ENCODE data around the gene WWP2.
"Not testable (repeated sequence)": the region's sequence is repeated elsewhere in the genome, so short reads cannot be mapped to it uniquely, and the experiment has no call there.

Gene WWP2

GRCh38 chr16:69798466-69798865, 36.3 kb downstream of the WWP2 start:
- DNase-seq: no peak

- no peak for DNase-seq
Measured at GRCh38 chr16:69799611-69800031, 37.5 kb downstream of the WWP2 start.

- DNase-seq: no peak
Measured at GRCh38 chr16:69804297-69804696, 42.2 kb downstream of the WWP2 start.

- DNase-seq: not testable (repeated sequence)
Measured at GRCh38 chr16:69806776-69807175, 44.6 kb downstream of the WWP2 start.

- no peak for DNase-seq
Measured at GRCh38 chr16:69812688-69813014, 50.5 kb downstream of the WWP2 start.

GRCh38 chr16:69814078-69814477, 51.9 kb downstream of the WWP2 start:
- DNase-seq: no peak

GRCh38 chr16:69814561-69814960, 52.4 kb downstream of the WWP2 start:
- DNase-seq: no peak

GRCh38 chr16:69815216-69815883, 53.2 kb downstream of the WWP2 start:
- not testable (repeated sequence) for DNase-seq

GRCh38 chr16:69816996-69817395, 54.9 kb downstream of the WWP2 start:
- no peak for DNase-seq

GRCh38 chr16:69818891-69819545, 56.9 kb downstream of the WWP2 start:
- no peak for DNase-seq

GRCh38 chr16:69820926-69821541, 58.9 kb downstream of the WWP2 start:
- DNase-seq: no peak

- no peak for DNase-seq
Measured at GRCh38 chr16:69821844-69822173, 59.7 kb downstream of the WWP2 start.

GRCh38 chr16:69822174-69822935, 60.2 kb downstream of the WWP2 start:
- no peak for DNase-seq

GRCh38 chr16:69823831-69824563, 61.9 kb downstream of the WWP2 start:
- DNase-seq: no peak

GRCh38 chr16:69824564-69825142, 62.5 kb downstream of the WWP2 start:
- DNase-seq: not testable (repeated sequence)

GRCh38 chr16:69827524-69827923, 65.4 kb downstream of the WWP2 start:
- no peak for DNase-seq

- DNase-seq: no peak
Measured at GRCh38 chr16:69829338-69829737, 67.2 kb downstream of the WWP2 start.

- no peak for DNase-seq
Measured at GRCh38 chr16:69830146-69830533, 68.0 kb downstream of the WWP2 start.

- no peak for DNase-seq
Measured at GRCh38 chr16:69830534-69831211, 68.5 kb downstream of the WWP2 start.

GRCh38 chr16:69831212-69832123, 69.3 kb downstream of the WWP2 start:
- no peak for DNase-seq

All from hematopoietic multipotent progenitor cell treated with erythropoietin and hydrocortisone succinate and interleukin-3 and kit ligand, for 4 days (in vitro differentiated cells).